ENCODE measurements around the gene PRLR. TPM values are rescaled to one million over a fixed set of nuclear protein-coding genes. Genes with fewer than 3 reads are reported as not detected.
A peak's percentile ranks its signal among the peaks of the same experiment; 100 is the strongest.

PRLR gene
- total and polyA plus RNA-seq, 2 of the 13 experiments (the other 11 are each of a cell fraction or from before 2014, with no cell fraction given): 12.2 to 13.3 TPM

GRCh38 chr5:35230038-35230611 is at the start of gene PRLR (continued):
- TF ChIP-seq DZIP1 (CRISPR knock-in tag; IDR thresholded peaks at IDR 0.05) (no peak), ZNF317 (CRISPR knock-in tag; IDR thresholded peaks at IDR 0.05) (no peak), RCOR2 (CRISPR knock-in tag; IDR thresholded peaks at IDR 0.05) (no peak), TOPORS (CRISPR knock-in tag; IDR thresholded peaks at IDR 0.05) (no peak), ZFAT (CRISPR knock-in tag; conservative IDR thresholded peaks at IDR 0.05) (0 out of 2 replicates have a peak, but pooled peaks have one; percentile 67), ZNF83 (CRISPR knock-in tag; IDR thresholded peaks at IDR 0.05; ENCODE audit: borderline replicate concordance) (no peak), ZNF546 (CRISPR knock-in tag; conservative IDR thresholded peaks at IDR 0.05) (no peak), ZNF556 (CRISPR knock-in tag; IDR thresholded peaks at IDR 0.05; ENCODE audit: borderline replicate concordance) (no peak), ARNT (IDR thresholded peaks at IDR 0.05) (no peak), MAFF (IDR thresholded peaks at IDR 0.05; ENCODE audit: low read depth, low read length) (no peak), RBM39 (IDR thresholded peaks at IDR 0.05; ENCODE audit: low read depth, low read length, poor library complexity, severe bottlenecking) (peak; percentile 30), HIVEP1 (CRISPR knock-in tag; IDR thresholded peaks at IDR 0.05) (no peak), ZNF773 (CRISPR knock-in tag; IDR thresholded peaks at IDR 0.05; ENCODE audit: borderline replicate concordance) (no peak), MATR3 (CRISPR knock-in tag; IDR thresholded peaks at IDR 0.05) (no peak), GFI1 (CRISPR knock-in tag; IDR thresholded peaks at IDR 0.05; ENCODE audit: borderline replicate concordance) (no peak), KLF12 (CRISPR knock-in tag; IDR thresholded peaks at IDR 0.05; ENCODE audit: borderline replicate concordance) (no peak), NFAT5 (CRISPR knock-in tag; IDR thresholded peaks at IDR 0.05) (0 out of 2 replicates have a peak, but pooled peaks have one; percentile 29), CAMTA2 (CRISPR knock-in tag; IDR thresholded peaks at IDR 0.05; ENCODE audit: borderline replicate concordance) (no peak), ZMAT5 (CRISPR knock-in tag; IDR thresholded peaks at IDR 0.05; ENCODE audit: borderline replicate concordance, low read depth) (no peak), FOXA1 (IDR thresholded peaks at IDR 0.05) (no peak), FOXA1 (CRISPR knock-in tag; IDR thresholded peaks at IDR 0.05) (no peak)
- TF ChIP-seq, protein P1, sequence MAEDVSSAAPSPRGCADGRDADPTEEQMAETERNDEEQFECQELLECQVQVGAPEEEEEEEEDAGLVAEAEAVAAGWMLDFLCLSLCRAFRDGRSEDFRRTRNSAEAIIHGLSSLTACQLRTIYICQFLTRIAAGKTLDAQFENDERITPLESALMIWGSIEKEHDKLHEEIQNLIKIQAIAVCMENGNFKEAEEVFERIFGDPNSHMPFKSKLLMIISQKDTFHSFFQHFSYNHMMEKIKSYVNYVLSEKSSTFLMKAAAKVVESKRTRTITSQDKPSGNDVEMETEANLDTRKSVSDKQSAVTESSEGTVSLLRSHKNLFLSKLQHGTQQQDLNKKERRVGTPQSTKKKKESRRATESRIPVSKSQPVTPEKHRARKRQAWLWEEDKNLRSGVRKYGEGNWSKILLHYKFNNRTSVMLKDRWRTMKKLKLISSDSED (CRISPR knock-in tag; IDR thresholded peaks at IDR 0.05): no peak
